Heart left ventricle (tissue), 16 donors: ENCODE measurements around the gene BARX1. TPM values are rescaled to one million over a fixed set of nuclear protein-coding genes. Genes with fewer than 3 reads are reported as not detected.
A peak's percentile ranks its signal among the peaks of the same experiment; 100 is the strongest.

Experiments
- ATAC-seq, 4 donors: fragments of 200-7000 bp; cut with Tn5 transposase; one replicate each; pipeline ENCODE4 v1.9.1; 2020 to 2022; ENCODE audit warnings: moderate library complexity in 4 of 4, mild to moderate bottlenecking in 3 of 4, moderate number of reproducible peaks in 1 of 4
- DNase-seq, 5 donors: peaks; one replicate each; pipeline ENCODE4 v3.0.0-alpha.2; 2020
- H3K27ac ChIP-seq, 12 donors: fragments of 200-600 bp; sonication (generic) in 4 of 12; one replicate each; pipeline versions ENCODE4 v1.5.0 to v1.8.0; 2016 to 2022; ENCODE audit warnings: mild to moderate bottlenecking in 2 of 12
- H3K27me3 ChIP-seq, 9 donors: fragments of 200-600 bp; sonication (generic) in 2 of 9; one replicate each; pipeline versions ENCODE4 v1.5.1 to v1.8.0; 2016 to 2022; ENCODE audit warnings: mild to moderate bottlenecking in 3 of 9
- H3K36me3 ChIP-seq, 9 donors: fragments of 200-600 bp; sonication (generic) in 2 of 9; one replicate each; pipeline versions ENCODE4 v1.5.0 to v1.8.0; 2018 to 2022; ENCODE audit warnings: mild to moderate bottlenecking in 2 of 9
- H3K4me1 ChIP-seq, 12 donors: fragments of 200-600 bp; sonication (generic) in 4 of 12; one replicate each; pipeline versions ENCODE4 v1.5.0 to v1.8.0; 2016 to 2022; ENCODE audit warnings: mild to moderate bottlenecking in 3 of 12
- H3K4me3 ChIP-seq, 12 donors: fragments of 200-600 bp; sonication (generic) in 4 of 12; one replicate each; pipeline versions ENCODE4 v1.5.0 to v1.8.0; 2017 to 2022; ENCODE audit warnings: mild to moderate bottlenecking in 9 of 12, moderate library complexity in 4 of 12
- H3K9me3 ChIP-seq, 12 donors: fragments of 200-600 bp; sonication (generic) in 4 of 12; one replicate each; pipeline versions ENCODE4 v1.5.0 to v1.8.0; 2016 to 2022; ENCODE audit warnings: mild to moderate bottlenecking in 1 of 12
- CTCF ChIP-seq, 12 donors: fragments of 200-600 bp; sonication (generic) in 4 of 12; IDR thresholded peaks; one replicate each; pipeline versions ENCODE4 v1.5.0 to v1.8.0; 2018 to 2022; ENCODE audit warnings: antibody characterized with exemption in 12 of 12, mild to moderate bottlenecking in 5 of 12
- POLR2A ChIP-seq, 2 donors: fragments of 450-650 bp; IDR thresholded peaks; one replicate each; pipeline ENCODE4 v1.6.1; 2017; ENCODE audit warnings: antibody characterized with exemption in 2 of 2, mild to moderate bottlenecking in 2 of 2, moderate library complexity in 2 of 2
- WGBS, 4 donors: extraction: QIAGEN DNeasy Blood & Tissue Kit in 2 of 4; methylation state at CpG; one replicate each; pipeline versions ENCODE4 v1.1.5 to v1.1.7; 2013 to 2018; 5-methylcytosine and 5-hydroxymethylcytosine counted together
- intact Hi-C, 10 donors: fragments of 100-400 bp; cut with DNase I; formaldehyde crosslinking; loops; one replicate each; pipeline versions ENCODE4 v1.11.1 to v1.14.2; 2022
- polyA plus RNA-seq, 2 donors: library from polyadenylated mRNA; stranded (reverse); fragments of 200-250 nt; gene quantifications; one replicate each; pipeline ENCODE4 v1.2.3, GENCODE V29; 2013
- total RNA-seq, 9 donors: library from RNA; depleted of rRNA in 2 of 9; stranded (reverse); fragments of >200 nt in 2 of 9; fragmentation: NEBNext Ultra II Directional in 3 of 9; extraction: Animal tissue kit (Norgen Biotek cat#: 25700) in 3 of 9; gene quantifications; one replicate each; pipeline versions ENCODE4 v1.1.0 to v1.2.4, GENCODE V29; 2016 to 2023
- donor health status: ischemic (EF 13 %, LVEDD 7.1; RV severe dilation, severe dysfunction).
- donor health status: healthy with polysubstance abuse.
- donor health status: DM: no; HTN: yes; CAD: no.
- donor health status: DM: no; HTN: no; CAD: no.
- donor health status: ischemic (EF 25% LVEDD 6.9; RV normal size, moderate dysfunction).
- donor health status: ischemic (EF 25% LVEDD 5.7; RV mildly dilated, moderate dysfunction).
- donor health status: healthy.
- donor health status: DM: yes; HTN: yes; CAD: no.
- donor health status: ischemic (EF 35%, LVEDD 5.7; RV mildly dilated, moderate dysfunction).
- donor health status: nonischemic (EF 11% LVEDD 7.7; RV severe dilation, severe dysfunction).
- donor health status: DM: yes; HTN: yes; CAD: no.
- donor health status: PGD.
- donor health status: ischemic (EF 29% LVEDD 5.4; RV normal size, mild dysfunction).
- donor health status: nonischemic (EF 23%, LVEDD 6.1; RV moderate dilation, normal function).

The BARX1 gene
- total and polyA plus RNA-seq, 11 donors: not detected

DNA sequence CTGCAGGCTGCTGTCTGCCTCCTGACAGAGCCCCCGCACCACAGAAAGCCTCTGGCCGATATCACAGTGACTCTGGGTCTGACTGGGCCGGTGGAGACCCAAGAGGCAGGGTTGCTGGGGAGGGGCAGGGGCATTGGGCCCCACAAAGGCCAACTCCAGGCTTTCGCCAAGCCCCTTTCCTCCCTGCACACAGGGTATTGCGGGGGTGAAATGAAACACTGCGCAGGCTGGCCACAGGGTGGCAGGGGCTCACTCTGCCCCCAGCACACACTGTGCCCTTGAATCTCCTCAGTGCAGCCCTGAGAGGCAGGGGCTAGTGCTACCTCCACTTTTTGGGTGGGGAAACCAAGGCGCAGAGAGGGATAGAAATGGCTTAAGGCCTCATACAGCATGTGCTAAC lies 44.6 kb downstream of the BARX1 start:
- Histone ChIP-seq H3K27me3 (peaks cover 0 to 9% (median 0%) of the 10 kb centered on the region in 9 donors), H3K4me3 (no peak overlapping the region), H3K4me1 (peaks cover 0 to 5% (median 0%) of the 10 kb centered on the region in 12 donors), H3K9me3 (peaks cover 0 to 6% (median 0%) of the 10 kb centered on the region in 12 donors), H3K27ac (no peak overlapping the region), H3K36me3 (no peaks in the 10 kb centered on the region)
- WGBS, 4 donors: 81 to 89% (median 84%) methylated on average over 5 to 7 of the region's 7 CpGs
- DNase-seq (no peak), ATAC-seq (no peak)
- intact Hi-C loops: no loop called here
- TF ChIP-seq CTCF (IDR thresholded peaks at IDR 0.05) (no peak), POLR2A (IDR thresholded peaks at IDR 0.05) (no peak)

GRCh38 chr9:93910196-93910595 lies 45.0 kb downstream of the BARX1 start:
- 85 to 91% (median 87%) methylated on average over 9 to 10 of the region's 10 CpGs for WGBS, 4 donors
- Histone ChIP-seq H3K27me3 (peaks cover 0 to 9% (median 0%) of the 10 kb centered on the region in 9 donors), H3K36me3 (no peaks in the 10 kb centered on the region), H3K9me3 (peaks cover 0 to 6% (median 0%) of the 10 kb centered on the region in 12 donors), H3K4me3 (no peak overlapping the region), H3K27ac (no peak overlapping the region), H3K4me1 (peaks cover 0 to 5% (median 0%) of the 10 kb centered on the region in 12 donors)
- DNase-seq: no peak
- intact Hi-C loops: no loop called here
- TF ChIP-seq CTCF (IDR thresholded peaks at IDR 0.05) (no peak), POLR2A (IDR thresholded peaks at IDR 0.05) (no peak)
- no peak for ATAC-seq

DNA sequence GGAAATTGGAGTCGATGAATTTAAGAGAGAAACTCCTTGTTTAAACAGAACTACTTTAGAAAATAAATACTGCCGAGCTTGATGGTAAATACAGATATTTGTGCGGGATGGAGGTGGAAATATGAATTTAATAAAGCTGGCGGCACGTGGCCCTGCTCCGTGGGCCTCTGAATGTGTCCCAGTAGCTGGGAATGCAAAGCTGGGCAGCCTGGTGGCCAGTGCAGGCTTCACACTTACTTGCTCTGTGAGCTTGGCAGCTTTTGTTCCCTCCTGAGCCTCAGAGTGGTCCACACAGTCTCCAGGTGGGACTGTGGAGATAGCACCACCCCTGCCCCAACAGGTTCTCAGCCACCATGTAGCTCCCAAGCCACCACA lies 45.9 kb downstream of the BARX1 start:
- Histone ChIP-seq H3K4me1 (peaks cover 0 to 5% (median 0%) of the 10 kb centered on the region in 12 donors), H3K27ac (no peak overlapping the region), H3K27me3 (peaks cover 0 to 9% (median 0%) of the 10 kb centered on the region in 9 donors), H3K9me3 (peaks cover 0 to 6% (median 0%) of the 10 kb centered on the region in 12 donors), H3K4me3 (no peak overlapping the region), H3K36me3 (no peaks in the 10 kb centered on the region)
- intact Hi-C loops: no loop called here
- DNase-seq (peak in 1 of 5 donors; percentile 20), ATAC-seq (no peak)
- 70 to 79% (median 77%) methylated on average over 6 of the region's 6 CpGs for WGBS, 4 donors
- TF ChIP-seq CTCF (IDR thresholded peaks at IDR 0.05) (no peak), POLR2A (IDR thresholded peaks at IDR 0.05) (no peak)

DNA sequence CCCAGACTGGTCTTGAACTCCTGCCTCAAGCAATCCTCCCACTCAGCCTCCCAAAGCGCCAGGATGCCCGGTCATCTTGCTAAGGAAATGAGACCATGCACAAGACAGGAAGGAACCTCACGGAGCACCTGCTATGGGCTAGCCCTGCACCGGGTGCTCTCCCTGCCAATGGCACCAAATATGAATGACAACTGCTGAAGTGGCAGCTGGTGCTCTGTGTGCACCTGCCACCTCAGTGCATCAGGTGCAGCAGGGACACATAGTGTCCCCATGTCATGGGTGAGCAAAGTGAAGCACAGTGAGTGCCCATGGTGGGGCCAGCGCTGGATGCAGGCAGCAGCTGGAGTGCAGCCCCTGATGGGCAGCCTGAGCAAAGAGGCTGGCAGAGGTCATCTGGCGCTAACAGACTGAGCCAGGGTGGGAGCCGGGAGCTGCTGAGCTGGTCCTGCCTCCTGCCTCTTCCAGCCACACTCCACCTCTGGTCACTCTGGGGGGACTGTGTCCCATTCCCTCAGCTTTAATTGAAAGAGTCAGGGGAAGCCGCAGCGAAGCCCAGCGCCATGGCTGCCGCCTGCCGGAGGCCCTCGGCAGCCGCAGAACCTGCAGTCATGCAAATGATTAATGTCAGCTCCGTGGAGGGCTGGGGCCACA lies 46.4 kb downstream of the BARX1 start:
- WGBS, 4 donors: 55 to 70% (median 65%) methylated on average over 13 to 15 of the region's 15 CpGs
- peaks cover 0 to 6% (median 0%) of the 10 kb centered on the region in 12 donors for H3K9me3 ChIP-seq
- no peak overlapping the region for H3K4me3 ChIP-seq
- intact Hi-C loops: no loop called here
- no peaks in the 10 kb centered on the region for H3K36me3 ChIP-seq
- H3K27me3 ChIP-seq: peaks cover 0 to 9% (median 0%) of the 10 kb centered on the region in 9 donors
- DNase-seq (peak in 1 of 5 donors; percentile 33), ATAC-seq (no peak)
- H3K27ac ChIP-seq: no peak overlapping the region
- TF ChIP-seq POLR2A (IDR thresholded peaks at IDR 0.05) (no peak), CTCF (IDR thresholded peaks at IDR 0.05) (no peak)
- H3K4me1 ChIP-seq: peaks cover 0 to 5% (median 0%) of the 10 kb centered on the region in 12 donors
